Measurements from ENCODE around the gene C2.

DNA sequence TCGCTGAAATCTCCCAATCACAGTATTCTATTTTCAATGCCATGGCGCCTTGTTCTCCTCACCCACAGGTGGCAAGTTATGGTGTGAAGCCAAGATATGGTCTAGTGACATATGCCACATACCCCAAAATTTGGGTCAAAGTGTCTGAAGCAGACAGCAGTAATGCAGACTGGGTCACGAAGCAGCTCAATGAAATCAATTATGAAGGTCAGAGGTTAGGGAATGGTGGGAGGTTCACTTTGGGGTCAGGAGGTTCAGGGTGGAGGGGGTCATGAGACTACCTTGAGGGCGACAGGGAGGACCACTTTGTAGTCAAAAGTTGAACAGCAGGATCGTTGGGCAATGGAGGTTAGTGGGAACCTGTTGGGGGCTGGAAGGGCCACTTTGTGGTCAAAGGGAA lies 20.8 kb downstream of the C2 start:
- no peak for TF ChIP-seq SMAD4 (CRISPR knock-in tag; IDR thresholded peaks at IDR 0.05)
- TF ChIP-seq USF2 (CRISPR knock-in tag; IDR thresholded peaks at IDR 0.05): no peak
- TF ChIP-seq, protein P1, sequence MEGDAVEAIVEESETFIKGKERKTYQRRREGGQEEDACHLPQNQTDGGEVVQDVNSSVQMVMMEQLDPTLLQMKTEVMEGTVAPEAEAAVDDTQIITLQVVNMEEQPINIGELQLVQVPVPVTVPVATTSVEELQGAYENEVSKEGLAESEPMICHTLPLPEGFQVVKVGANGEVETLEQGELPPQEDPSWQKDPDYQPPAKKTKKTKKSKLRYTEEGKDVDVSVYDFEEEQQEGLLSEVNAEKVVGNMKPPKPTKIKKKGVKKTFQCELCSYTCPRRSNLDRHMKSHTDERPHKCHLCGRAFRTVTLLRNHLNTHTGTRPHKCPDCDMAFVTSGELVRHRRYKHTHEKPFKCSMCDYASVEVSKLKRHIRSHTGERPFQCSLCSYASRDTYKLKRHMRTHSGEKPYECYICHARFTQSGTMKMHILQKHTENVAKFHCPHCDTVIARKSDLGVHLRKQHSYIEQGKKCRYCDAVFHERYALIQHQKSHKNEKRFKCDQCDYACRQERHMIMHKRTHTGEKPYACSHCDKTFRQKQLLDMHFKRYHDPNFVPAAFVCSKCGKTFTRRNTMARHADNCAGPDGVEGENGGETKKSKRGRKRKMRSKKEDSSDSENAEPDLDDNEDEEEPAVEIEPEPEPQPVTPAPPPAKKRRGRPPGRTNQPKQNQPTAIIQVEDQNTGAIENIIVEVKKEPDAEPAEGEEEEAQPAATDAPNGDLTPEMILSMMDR (IDR thresholded peaks at IDR 0.05): no peak
- TF ChIP-seq CREB1 (CRISPR knock-in tag; IDR thresholded peaks at IDR 0.05): no peak
- no peak for TF ChIP-seq ATF2 (CRISPR knock-in tag; IDR thresholded peaks at IDR 0.05; ENCODE audit: borderline replicate concordance, low read depth)
- TF ChIP-seq, protein P2, sequence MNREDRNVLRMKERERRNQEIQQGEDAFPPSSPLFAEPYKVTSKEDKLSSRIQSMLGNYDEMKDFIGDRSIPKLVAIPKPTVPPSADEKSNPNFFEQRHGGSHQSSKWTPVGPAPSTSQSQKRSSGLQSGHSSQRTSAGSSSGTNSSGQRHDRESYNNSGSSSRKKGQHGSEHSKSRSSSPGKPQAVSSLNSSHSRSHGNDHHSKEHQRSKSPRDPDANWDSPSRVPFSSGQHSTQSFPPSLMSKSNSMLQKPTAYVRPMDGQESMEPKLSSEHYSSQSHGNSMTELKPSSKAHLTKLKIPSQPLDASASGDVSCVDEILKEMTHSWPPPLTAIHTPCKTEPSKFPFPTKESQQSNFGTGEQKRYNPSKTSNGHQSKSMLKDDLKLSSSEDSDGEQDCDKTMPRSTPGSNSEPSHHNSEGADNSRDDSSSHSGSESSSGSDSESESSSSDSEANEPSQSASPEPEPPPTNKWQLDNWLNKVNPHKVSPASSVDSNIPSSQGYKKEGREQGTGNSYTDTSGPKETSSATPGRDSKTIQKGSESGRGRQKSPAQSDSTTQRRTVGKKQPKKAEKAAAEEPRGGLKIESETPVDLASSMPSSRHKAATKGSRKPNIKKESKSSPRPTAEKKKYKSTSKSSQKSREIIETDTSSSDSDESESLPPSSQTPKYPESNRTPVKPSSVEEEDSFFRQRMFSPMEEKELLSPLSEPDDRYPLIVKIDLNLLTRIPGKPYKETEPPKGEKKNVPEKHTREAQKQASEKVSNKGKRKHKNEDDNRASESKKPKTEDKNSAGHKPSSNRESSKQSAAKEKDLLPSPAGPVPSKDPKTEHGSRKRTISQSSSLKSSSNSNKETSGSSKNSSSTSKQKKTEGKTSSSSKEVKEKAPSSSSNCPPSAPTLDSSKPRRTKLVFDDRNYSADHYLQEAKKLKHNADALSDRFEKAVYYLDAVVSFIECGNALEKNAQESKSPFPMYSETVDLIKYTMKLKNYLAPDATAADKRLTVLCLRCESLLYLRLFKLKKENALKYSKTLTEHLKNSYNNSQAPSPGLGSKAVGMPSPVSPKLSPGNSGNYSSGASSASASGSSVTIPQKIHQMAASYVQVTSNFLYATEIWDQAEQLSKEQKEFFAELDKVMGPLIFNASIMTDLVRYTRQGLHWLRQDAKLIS (CRISPR knock-in tag; IDR thresholded peaks at IDR 0.05; ENCODE audit: borderline replicate concordance): no peak
